CD8-positive, alpha-beta memory T cell (primary cell): ENCODE results near the gene COPG2. TPM values are rescaled to one million over a fixed set of nuclear protein-coding genes. Genes with fewer than 3 reads are reported as not detected.
"Not testable (repeated sequence)": the region's sequence is repeated elsewhere in the genome, so short reads cannot be mapped to it uniquely, and the experiment has no call there.

Experiments used
- CTCF ChIA-PET: fragments of 350-600 bp; sonication (Branson Sonifier 250); formaldehyde crosslinking; loops from one replicate; lab custom pipeline; 2021; ENCODE audit warnings: antibody characterized with exemption; lab: Charles Lee
- POLR2A ChIA-PET: fragments of 350-600 bp; sonication (Branson Sonifier 250); formaldehyde crosslinking; loops from one replicate; lab custom pipeline; 2021; ENCODE audit warnings: antibody characterized with exemption; lab: Charles Lee
- DNase-seq, 5 donors: peaks; one replicate each; pipeline versions ENCODE4 v3.0.0 to v3.0.0-alpha.2; 2020 to 2022; ENCODE audit warnings: mixed read lengths in 1 of 5
- H3K27ac ChIP-seq: one replicate; pipeline ENCODE4 v1.7.0; 2013; ENCODE audit warnings: low read depth, mild to moderate bottlenecking, low read length, moderate library complexity
- H3K27me3 ChIP-seq: 2 replicates; pipeline ENCODE4 v1.7.0; 2013; ENCODE audit warnings: low read length, mild to moderate bottlenecking; ENCODE audit not compliant: insufficient read depth, poor library complexity, severe bottlenecking
- H3K36me3 ChIP-seq: 2 replicates; pipeline ENCODE4 v1.7.0; 2013; ENCODE audit warnings: mild to moderate bottlenecking, low read length, moderate library complexity; ENCODE audit not compliant: insufficient read depth
- H3K4me1 ChIP-seq: 2 replicates; pipeline ENCODE4 v1.7.0; 2013; ENCODE audit warnings: mild to moderate bottlenecking, low read length, moderate library complexity; ENCODE audit not compliant: insufficient read depth
- H3K4me3 ChIP-seq: 2 replicates; pipeline ENCODE4 v1.7.0; 2013; ENCODE audit warnings: mild to moderate bottlenecking, low read length
- H3K9me3 ChIP-seq: 2 replicates; pipeline ENCODE4 v1.7.0; 2013; ENCODE audit warnings: mild to moderate bottlenecking, low read length
- H3K27ac Mint-ChIP-seq, 8 donors: one replicate each; pipeline ENCODE4 v1.8.0; 2020 to 2021; ENCODE audit warnings: mixed read lengths in 8 of 8, mild to moderate bottlenecking in 6 of 8, inconsistent platforms in 3 of 8, moderate library complexity in 3 of 8
- H3K27me3 Mint-ChIP-seq, 2 donors: one replicate each; pipeline ENCODE4 v1.8.0; 2020 to 2021; ENCODE audit warnings: mixed read lengths in 2 of 2, mild to moderate bottlenecking in 1 of 2, moderate library complexity in 1 of 2
- H3K36me3 Mint-ChIP-seq, 3 donors: one replicate each; pipeline ENCODE4 v1.8.0; 2020 to 2021; ENCODE audit warnings: mixed read lengths in 3 of 3, inconsistent platforms in 1 of 3, mild to moderate bottlenecking in 1 of 3
- H3K4me1 Mint-ChIP-seq, 3 donors: one replicate each; pipeline ENCODE4 v1.8.0; 2020 to 2021; ENCODE audit warnings: mixed read lengths in 3 of 3, inconsistent platforms in 1 of 3, mild to moderate bottlenecking in 1 of 3
- H3K4me3 Mint-ChIP-seq, 7 donors: one replicate each; pipeline ENCODE4 v1.8.0; 2020 to 2021; ENCODE audit warnings: mixed read lengths in 7 of 7, mild to moderate bottlenecking in 6 of 7, moderate library complexity in 4 of 7, inconsistent platforms in 2 of 7
- H3K9me3 Mint-ChIP-seq, 5 donors: one replicate each; pipeline ENCODE4 v1.8.0; 2020 to 2022; ENCODE audit warnings: mixed read lengths in 5 of 5, mild to moderate bottlenecking in 3 of 5, moderate library complexity in 2 of 5, inconsistent platforms in 1 of 5
- polyA plus RNA-seq: library from polyadenylated mRNA; unstranded; fragments of 300-500 nt; fragmentation: Illumina TruSeq; gene quantifications from one replicate; pipeline ENCODE4 v1.2.3, GENCODE V29; 2021
- total RNA-seq, 2 experiments: library from RNA; stranded (reverse); gene quantifications; one replicate each; pipeline ENCODE4 v1.2.3, GENCODE V29; 2021

Gene COPG2
- total and polyA plus RNA-seq, 3 experiments from 2014 or later: 1.4 to 23.7 (median 23.6) TPM

DNA sequence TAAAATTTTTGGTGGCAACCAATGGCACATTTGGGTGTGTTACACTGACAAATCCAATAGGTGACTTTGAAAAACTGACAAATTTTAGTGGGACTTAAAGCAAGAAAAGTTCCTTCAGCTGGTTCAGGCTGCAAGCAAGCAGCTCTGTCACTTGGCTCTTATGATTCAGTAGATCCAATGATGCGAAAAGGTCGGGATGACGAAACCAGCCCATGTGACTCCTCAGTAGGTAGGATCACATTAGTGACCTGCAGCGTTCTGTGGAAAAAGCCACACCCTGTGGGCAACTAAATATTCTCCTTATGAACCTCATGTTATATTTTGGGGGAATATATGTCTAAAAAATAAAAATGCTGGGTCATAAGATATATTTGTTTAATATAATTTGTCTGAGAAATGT, 31.1 kb upstream of the COPG2 start:
- no peaks in the 10 kb centered on the region for H3K36me3 ChIP-seq
- Mint-ChIP-seq H3K36me3 (no peaks in the 10 kb centered on the region), H3K27me3 (peaks cover 2 to 15% of the 10 kb centered on the region in 2 donors), H3K4me3 (no peak overlapping the region), H3K9me3 (peaks cover 0 to 2% (median 0%) of the 10 kb centered on the region in 5 donors), H3K27ac (peak overlapping the region in 1 of 8 donors; percentile 61), H3K4me1 (no peaks in the 10 kb centered on the region)
- H3K4me3 ChIP-seq: no peak overlapping the region
- ChIA-PET POLR2A (interaction anchor here (0.5 kb wide), 1 partner anchor 13 kb away, joined by 3 read pairs; no protein-coding TSS in a partner anchor), CTCF (no interaction called here)
- DNase-seq: no peak
- no peaks in the 10 kb centered on the region for H3K4me1 ChIP-seq
- H3K27me3 ChIP-seq: no peaks in the 10 kb centered on the region
- H3K9me3 ChIP-seq: no peaks in the 10 kb centered on the region
- H3K27ac ChIP-seq: no peak overlapping the region

DNA sequence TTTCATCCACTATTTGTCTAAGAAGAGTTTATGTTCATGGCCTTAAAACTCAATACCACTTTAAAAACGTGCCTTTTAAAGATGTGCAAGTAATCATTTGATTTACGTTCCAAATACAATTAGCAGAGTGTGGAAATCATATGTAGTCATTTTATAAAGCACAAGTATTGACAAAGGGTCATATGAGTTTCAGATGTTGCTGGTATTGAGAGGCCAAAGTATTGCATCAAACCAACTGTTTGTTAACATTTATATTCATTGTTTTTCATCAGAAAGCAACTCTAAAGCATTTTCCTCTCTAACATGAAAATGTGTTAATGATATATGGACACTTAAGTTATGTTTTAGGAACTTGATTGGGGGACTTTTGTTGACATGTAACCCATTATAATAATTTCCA, 29.3 kb upstream of the COPG2 start:
- no peak for DNase-seq
- Mint-ChIP-seq H3K36me3 (no peaks in the 10 kb centered on the region), H3K4me1 (no peaks in the 10 kb centered on the region), H3K9me3 (peaks cover 0 to 2% (median 0%) of the 10 kb centered on the region in 5 donors), H3K4me3 (no peak overlapping the region), H3K27ac (no peak overlapping the region), H3K27me3 (peaks cover 5 to 9% of the 10 kb centered on the region in 2 donors)
- CTCF ChIA-PET: no interaction called here
- H3K9me3 ChIP-seq: no peaks in the 10 kb centered on the region
- no peaks in the 10 kb centered on the region for H3K27me3 ChIP-seq
- H3K4me1 ChIP-seq: no peaks in the 10 kb centered on the region
- H3K36me3 ChIP-seq: no peaks in the 10 kb centered on the region
- H3K27ac ChIP-seq: no peak overlapping the region
- POLR2A ChIA-PET: no interaction called here
- H3K4me3 ChIP-seq: no peak overlapping the region

DNA sequence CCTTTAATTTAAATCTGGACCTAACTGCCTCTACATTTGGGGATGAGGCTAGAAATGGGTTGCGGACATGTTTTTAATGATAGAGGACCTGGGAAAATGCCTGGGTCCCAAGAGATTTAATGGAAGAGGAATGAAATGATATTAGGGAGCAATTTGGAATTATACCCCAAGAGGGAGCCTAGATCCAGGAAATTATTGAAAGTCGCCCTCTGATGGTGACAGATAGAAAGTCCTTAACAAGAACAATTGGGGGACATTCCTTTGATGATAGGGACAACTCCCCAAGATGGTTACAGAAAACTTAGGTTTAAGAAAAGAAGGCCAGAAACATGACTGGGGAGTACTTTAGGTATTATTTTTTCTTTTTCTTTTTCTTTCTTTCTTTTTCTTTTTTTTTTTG, 27.3 kb upstream of the COPG2 start:
- Mint-ChIP-seq H3K4me1 (no peaks in the 10 kb centered on the region), H3K27ac (no peak overlapping the region), H3K27me3 (peaks cover 6% of the 10 kb centered on the region in 2 donors), H3K36me3 (peaks cover 0 to 12% (median 0%) of the 10 kb centered on the region in 3 donors), H3K4me3 (no peak overlapping the region), H3K9me3 (peaks cover 0 to 17% (median 16%) of the 10 kb centered on the region in 5 donors)
- Histone ChIP-seq H3K4me1 (no peaks in the 10 kb centered on the region), H3K4me3 (no peak overlapping the region), H3K27me3 (no peaks in the 10 kb centered on the region), H3K27ac (no peak overlapping the region), H3K9me3 (no peaks in the 10 kb centered on the region), H3K36me3 (no peaks in the 10 kb centered on the region)
- DNase-seq: peak in 1 of 5 donors; percentile 1
- CTCF ChIA-PET: no interaction called here
- POLR2A ChIA-PET: no interaction called here

DNA sequence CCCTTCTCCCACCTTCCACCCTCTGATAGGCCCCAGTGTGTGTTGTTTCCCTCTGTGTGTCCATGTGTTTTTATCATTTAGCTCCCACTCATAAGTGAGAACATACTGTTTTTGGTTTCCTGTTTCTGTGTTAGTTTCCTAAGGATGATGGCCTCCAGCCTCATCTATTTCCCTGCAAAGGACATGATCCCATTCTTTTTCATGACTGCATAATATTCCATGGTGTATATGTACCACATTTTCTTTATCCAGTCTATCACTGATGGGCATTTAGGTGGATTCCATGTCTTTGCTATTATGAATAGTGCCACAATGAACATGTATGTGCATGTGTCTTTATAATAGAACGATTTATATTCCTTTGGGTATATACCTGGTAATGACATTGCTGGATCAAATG, 23.8 kb upstream of the COPG2 start:
- H3K4me3 Mint-ChIP-seq, H3K9me3 ChIP-seq, H3K27ac ChIP-seq, H3K36me3 ChIP-seq, H3K27ac Mint-ChIP-seq, CTCF ChIA-PET, H3K4me1 ChIP-seq, H3K27me3 ChIP-seq, H3K27me3 Mint-ChIP-seq, DNase-seq, POLR2A ChIA-PET, H3K4me1 Mint-ChIP-seq, H3K4me3 ChIP-seq: not testable (repeated sequence)
- peaks cover 0 to 25% (median 19%) of the 10 kb centered on the region in 5 donors for H3K9me3 Mint-ChIP-seq
- H3K36me3 Mint-ChIP-seq: peaks cover 0 to 12% (median 0%) of the 10 kb centered on the region in 3 donors

DNA sequence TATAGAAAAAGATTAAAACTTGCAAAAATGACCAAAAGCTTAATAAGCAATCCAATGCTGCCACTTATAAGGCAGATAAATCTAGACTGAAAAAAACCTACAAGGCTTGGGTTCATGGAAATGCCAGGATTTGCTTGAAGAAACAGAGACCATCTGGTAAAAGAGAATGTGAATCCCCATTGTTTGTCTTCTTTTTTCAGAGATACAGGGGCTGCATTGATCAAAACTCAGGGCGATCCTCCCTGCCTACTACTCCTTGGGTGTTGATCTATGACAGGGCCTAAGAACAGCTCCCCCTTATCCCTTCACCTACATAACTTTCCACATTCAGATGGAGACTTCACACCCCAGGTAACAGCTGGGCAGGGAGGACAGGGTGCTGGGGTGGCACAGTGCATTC, 21.1 kb upstream of the COPG2 start:
- H3K27ac Mint-ChIP-seq: no peak overlapping the region
- Histone ChIP-seq H3K36me3 (no peaks in the 10 kb centered on the region), H3K4me3 (no peak overlapping the region), H3K9me3 (no peaks in the 10 kb centered on the region), H3K4me1 (no peaks in the 10 kb centered on the region), H3K27ac (no peak overlapping the region), H3K27me3 (no peaks in the 10 kb centered on the region)
- peaks cover 6 to 10% of the 10 kb centered on the region in 2 donors for H3K27me3 Mint-ChIP-seq
- peaks cover 0 to 25% (median 20%) of the 10 kb centered on the region in 5 donors for H3K9me3 Mint-ChIP-seq
- ChIA-PET CTCF (no interaction called here), POLR2A (no interaction called here)
- H3K4me1 Mint-ChIP-seq: no peaks in the 10 kb centered on the region
- H3K36me3 Mint-ChIP-seq: peaks cover 0 to 12% (median 0%) of the 10 kb centered on the region in 3 donors
- DNase-seq: no peak
- no peak overlapping the region for H3K4me3 Mint-ChIP-seq

DNA sequence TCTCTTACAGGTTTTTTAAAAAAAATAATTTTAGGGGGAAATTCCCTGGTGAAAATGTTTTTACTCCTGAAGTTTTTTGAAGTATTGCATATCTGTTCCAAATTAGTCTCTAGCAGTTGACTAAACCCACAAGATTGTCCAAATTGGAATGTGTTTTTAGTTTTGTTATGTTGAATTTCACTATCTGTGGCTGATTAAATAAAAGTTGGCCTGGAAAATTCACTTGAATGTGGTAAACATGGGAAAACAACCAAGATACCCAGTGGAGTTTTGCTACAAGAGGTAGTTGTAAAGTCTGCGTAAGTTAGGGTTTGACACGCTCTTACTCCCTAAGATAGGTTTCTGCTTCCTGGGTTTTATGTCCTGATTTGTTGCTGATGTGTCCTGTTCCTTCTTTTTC, 14.5 kb upstream of the COPG2 start:
- H3K9me3 ChIP-seq: no peaks in the 10 kb centered on the region
- no peaks in the 10 kb centered on the region for H3K36me3 Mint-ChIP-seq
- CTCF ChIA-PET: no interaction called here
- no peak overlapping the region for H3K4me3 Mint-ChIP-seq
- no peaks in the 10 kb centered on the region for H3K4me1 ChIP-seq
- H3K27ac Mint-ChIP-seq: no peak overlapping the region
- no peak overlapping the region for H3K27ac ChIP-seq
- POLR2A ChIA-PET: no interaction called here
- peaks cover 0 to 2% (median 0%) of the 10 kb centered on the region in 5 donors for H3K9me3 Mint-ChIP-seq
- peaks cover 3 to 27% of the 10 kb centered on the region in 2 donors for H3K27me3 Mint-ChIP-seq
- H3K4me1 Mint-ChIP-seq: no peaks in the 10 kb centered on the region
- no peak for DNase-seq
- H3K4me3 ChIP-seq: no peak overlapping the region
- no peaks in the 10 kb centered on the region for H3K27me3 ChIP-seq
- H3K36me3 ChIP-seq: no peaks in the 10 kb centered on the region

DNA sequence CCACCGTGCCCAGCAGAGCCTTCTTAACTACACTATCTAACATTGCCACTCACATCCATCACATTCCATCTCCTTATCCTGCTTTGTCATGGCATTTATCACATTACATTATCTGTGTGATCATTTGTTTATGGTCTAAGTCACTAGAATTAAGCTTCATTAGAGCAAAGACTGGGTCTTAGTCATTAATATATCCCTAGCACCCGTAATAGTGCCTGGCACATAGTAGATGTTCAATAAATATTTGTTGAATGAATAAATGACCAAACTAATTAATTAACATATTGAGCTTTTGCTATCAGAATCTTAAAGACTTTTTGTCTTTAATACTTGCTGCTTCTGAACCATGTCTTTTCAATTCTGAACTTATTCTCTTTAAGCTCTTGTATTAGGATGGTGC, 5.9 kb upstream of the COPG2 start:
- peaks cover 3 to 7% of the 10 kb centered on the region in 2 donors for H3K27me3 Mint-ChIP-seq
- no peak overlapping the region for H3K4me3 Mint-ChIP-seq
- DNase-seq: no peak
- CTCF ChIA-PET: no interaction called here
- no peak overlapping the region for H3K27ac Mint-ChIP-seq
- Histone ChIP-seq H3K4me1 (no peaks in the 10 kb centered on the region), H3K27ac (no peak overlapping the region), H3K27me3 (no peaks in the 10 kb centered on the region), H3K36me3 (no peaks in the 10 kb centered on the region), H3K9me3 (no peaks in the 10 kb centered on the region), H3K4me3 (no peak overlapping the region)
- H3K4me1 Mint-ChIP-seq: peaks cover 1 to 5% (median 1%) of the 10 kb centered on the region in 3 donors
- no peaks in the 10 kb centered on the region for H3K9me3 Mint-ChIP-seq
- H3K36me3 Mint-ChIP-seq: no peaks in the 10 kb centered on the region
- POLR2A ChIA-PET: no interaction called here

DNA sequence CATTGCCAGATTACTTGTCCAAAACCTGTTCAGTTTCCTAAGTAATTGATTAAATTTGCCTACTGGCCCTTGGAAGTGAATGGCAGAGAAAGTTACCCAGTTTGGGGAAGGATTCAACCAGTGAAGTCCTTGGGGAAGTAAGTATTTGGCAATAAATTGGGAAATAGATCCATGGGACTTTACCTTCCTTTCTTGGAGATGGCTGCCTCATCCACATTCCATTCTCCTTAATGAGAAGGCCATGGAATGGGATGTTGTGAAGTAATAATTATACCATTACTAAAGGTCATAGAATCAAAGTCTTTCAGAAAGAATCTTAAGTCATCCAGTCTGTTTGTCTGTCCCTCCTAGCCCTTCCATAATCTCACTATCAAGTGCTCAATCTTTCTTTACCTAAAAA, 4.5 kb upstream of the COPG2 start:
- Histone ChIP-seq H3K9me3 (no peaks in the 10 kb centered on the region), H3K27me3 (no peaks in the 10 kb centered on the region), H3K4me1 (no peaks in the 10 kb centered on the region), H3K27ac (no peak overlapping the region), H3K4me3 (no peak overlapping the region), H3K36me3 (no peaks in the 10 kb centered on the region)
- CTCF ChIA-PET: no interaction called here
- DNase-seq: no peak
- Mint-ChIP-seq H3K27me3 (peaks cover 3 to 7% of the 10 kb centered on the region in 2 donors), H3K9me3 (no peaks in the 10 kb centered on the region), H3K36me3 (peaks cover 0 to 3% (median 0%) of the 10 kb centered on the region in 3 donors), H3K4me1 (peaks cover 7 to 11% (median 8%) of the 10 kb centered on the region in 3 donors), H3K4me3 (no peak overlapping the region), H3K27ac (no peak overlapping the region)
- POLR2A ChIA-PET: no interaction called here
